Thoracic aorta (tissue), 2 donors: Measurements from ENCODE around the gene SOX10. TPM values are rescaled to one million over a fixed set of nuclear protein-coding genes. Genes with fewer than 3 reads are reported as not detected.

ENCODE experiments used
- ATAC-seq: fragments of 150-250 bp; one replicate; pipeline ENCODE4 v1.8.0; 2017; ENCODE audit warnings: low read depth; ENCODE audit not compliant: insufficient number of reproducible peaks, low FRiP score
- DNase-seq: peaks from one replicate; pipeline ENCODE4 v3.0.0-alpha.2; 2020; ENCODE audit warnings: low spot score
- H3K27ac ChIP-seq, 2 donors: fragments of 200-600 bp; sonication (generic); 1 replicate in 1 of 2; 2 replicates in 1 of 2; pipeline ENCODE4 v1.5.1; 2016; ENCODE audit warnings: mild to moderate bottlenecking in 2 of 2, moderate library complexity in 2 of 2
- H3K27me3 ChIP-seq: fragments of 200-600 bp; sonication (generic); replicated peaks from 2 replicates; pipeline ENCODE4 v1.6.0; 2016; ENCODE audit warnings: mild to moderate bottlenecking; ENCODE audit not compliant: insufficient read depth
- H3K36me3 ChIP-seq: fragments of 200-600 bp; sonication (generic); one replicate; pipeline ENCODE4 v1.5.1; 2016
- H3K4me1 ChIP-seq, 2 donors: fragments of 200-600 bp; sonication (generic); 1 replicate in 1 of 2; 2 replicates in 1 of 2; pipeline versions ENCODE4 v1.5.1 to v1.6.0; 2016; ENCODE audit warnings: low read depth in 2 of 2, mild to moderate bottlenecking in 1 of 2; ENCODE audit not compliant: control insufficient read depth in 1 of 2
- H3K4me3 ChIP-seq: fragments of 200-600 bp; sonication (generic); 2 replicates; pipeline ENCODE4 v1.5.1; 2016; ENCODE audit warnings: mild to moderate bottlenecking
- H3K9me3 ChIP-seq: fragments of 200-600 bp; sonication (generic); 2 replicates; pipeline ENCODE4 v1.5.1; 2016
- total RNA-seq, 2 donors: library from RNA; depleted of rRNA; stranded (reverse); fragments of >200 nt; gene quantifications; one replicate each; pipeline versions ENCODE4 v1.1.0 to v1.2.3, GENCODE V29; 2016
- TF ChIP-seq, protein P1 (sequence below): fragments of 200-600 bp; sonication (generic); IDR thresholded peaks from one replicate; pipeline ENCODE4 v1.5.1; 2019; ENCODE audit warnings: antibody characterized with exemption

SOX10 gene
- total RNA-seq, 2 donors from 2014 or later, result 0.49 to 0.95 TPM

DNA sequence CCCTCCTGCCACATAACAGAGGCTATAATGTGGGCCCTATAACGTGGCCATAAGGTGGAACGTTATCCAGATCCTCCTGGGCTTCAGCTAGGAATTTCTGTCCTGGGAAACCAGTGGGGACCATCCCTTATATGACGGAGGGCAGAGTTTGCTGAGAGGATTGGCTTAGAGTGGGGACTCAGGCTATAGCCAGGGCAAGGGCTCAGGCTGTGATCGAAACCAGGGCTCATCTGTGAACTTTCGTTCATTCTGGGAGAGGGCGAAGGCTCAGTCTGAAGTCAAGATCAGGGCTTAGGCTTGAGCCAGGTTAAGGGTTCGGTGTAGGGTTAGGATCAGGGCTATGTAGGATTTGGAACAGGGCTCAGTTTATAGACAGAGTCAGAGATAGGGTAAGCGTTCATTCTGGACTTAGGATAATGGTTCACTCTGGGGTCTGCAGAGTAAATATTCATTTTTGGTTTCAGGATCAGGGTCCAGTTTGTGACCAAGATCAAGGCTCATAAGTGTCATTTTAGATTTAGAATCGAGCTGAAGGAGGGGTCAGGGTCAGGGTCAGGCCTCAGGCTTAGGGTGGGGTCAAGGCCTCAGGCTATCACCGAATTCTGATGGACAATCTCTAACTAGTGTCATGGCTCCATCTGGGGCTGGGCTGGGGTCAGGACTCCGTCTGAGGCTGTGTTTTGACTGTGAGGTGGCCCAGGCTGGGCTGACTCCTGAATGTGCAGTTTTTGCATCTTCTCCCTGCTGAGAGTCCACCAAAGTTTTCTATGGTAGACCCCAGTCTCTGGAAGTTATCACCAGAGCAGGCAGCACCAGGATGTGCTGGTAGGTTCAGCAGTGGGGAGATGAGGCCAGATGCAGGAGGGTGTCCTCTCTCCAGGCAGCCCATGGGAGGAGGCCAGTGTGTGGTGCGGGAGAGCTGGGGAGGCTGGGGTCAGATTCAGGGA, 33.9 kb upstream of the SOX10 start:
- ATAC-seq (no peak), DNase-seq (no peak)
- no peaks in the 10 kb centered on the region for H3K9me3 ChIP-seq
- H3K4me1 ChIP-seq, result peaks cover 10 to 17% of the 10 kb centered on the region in 2 donors
- no peaks in the 10 kb centered on the region for H3K36me3 ChIP-seq
- H3K27ac ChIP-seq, result no peak overlapping the region
- TF ChIP-seq, protein P1, sequence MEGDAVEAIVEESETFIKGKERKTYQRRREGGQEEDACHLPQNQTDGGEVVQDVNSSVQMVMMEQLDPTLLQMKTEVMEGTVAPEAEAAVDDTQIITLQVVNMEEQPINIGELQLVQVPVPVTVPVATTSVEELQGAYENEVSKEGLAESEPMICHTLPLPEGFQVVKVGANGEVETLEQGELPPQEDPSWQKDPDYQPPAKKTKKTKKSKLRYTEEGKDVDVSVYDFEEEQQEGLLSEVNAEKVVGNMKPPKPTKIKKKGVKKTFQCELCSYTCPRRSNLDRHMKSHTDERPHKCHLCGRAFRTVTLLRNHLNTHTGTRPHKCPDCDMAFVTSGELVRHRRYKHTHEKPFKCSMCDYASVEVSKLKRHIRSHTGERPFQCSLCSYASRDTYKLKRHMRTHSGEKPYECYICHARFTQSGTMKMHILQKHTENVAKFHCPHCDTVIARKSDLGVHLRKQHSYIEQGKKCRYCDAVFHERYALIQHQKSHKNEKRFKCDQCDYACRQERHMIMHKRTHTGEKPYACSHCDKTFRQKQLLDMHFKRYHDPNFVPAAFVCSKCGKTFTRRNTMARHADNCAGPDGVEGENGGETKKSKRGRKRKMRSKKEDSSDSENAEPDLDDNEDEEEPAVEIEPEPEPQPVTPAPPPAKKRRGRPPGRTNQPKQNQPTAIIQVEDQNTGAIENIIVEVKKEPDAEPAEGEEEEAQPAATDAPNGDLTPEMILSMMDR, result no peak
- no peak overlapping the region for H3K4me3 ChIP-seq
- H3K27me3 ChIP-seq, result no peaks in the 10 kb centered on the region

DNA sequence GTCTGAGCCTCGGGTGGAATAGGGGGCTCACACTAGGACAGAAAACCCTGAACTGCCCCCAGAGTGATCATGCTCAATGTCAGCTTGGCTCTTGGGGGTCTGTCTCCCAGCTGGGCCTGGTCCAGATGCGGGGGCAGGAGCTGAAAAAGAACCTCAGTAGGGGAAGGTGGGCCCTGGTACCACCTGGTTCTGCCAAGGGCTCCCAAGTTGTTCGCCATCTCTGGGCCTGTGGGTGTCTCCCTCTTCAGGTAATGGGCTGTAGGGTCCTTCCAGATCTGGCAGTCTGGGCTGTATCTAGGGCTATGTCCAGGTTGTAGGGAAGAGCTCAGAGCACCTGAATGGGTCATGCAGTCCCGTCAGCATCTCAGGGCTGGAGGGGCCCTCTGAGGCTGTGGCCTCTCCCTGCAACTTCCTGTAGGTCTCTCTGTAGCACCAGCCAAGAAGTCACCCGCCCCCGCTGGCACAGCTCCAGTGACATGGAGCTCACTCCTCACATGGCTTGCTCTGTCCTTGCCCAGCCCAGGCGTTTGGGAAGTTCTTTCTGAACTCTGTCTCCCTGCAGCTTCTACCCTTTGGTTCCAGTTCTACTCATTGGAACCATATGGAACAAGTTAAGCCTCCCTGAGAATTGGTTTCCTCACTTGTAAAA, 33.0 kb upstream of the SOX10 start:
- no peak overlapping the region for H3K4me3 ChIP-seq
- no peaks in the 10 kb centered on the region for H3K36me3 ChIP-seq
- DNase-seq, result no peak
- H3K4me1 ChIP-seq, result peaks cover 10 to 17% of the 10 kb centered on the region in 2 donors
- TF ChIP-seq, protein P1, result no peak
- H3K9me3 ChIP-seq, result no peaks in the 10 kb centered on the region
- H3K27me3 ChIP-seq, result no peaks in the 10 kb centered on the region
- no peak for ATAC-seq
- no peak overlapping the region for H3K27ac ChIP-seq

DNA sequence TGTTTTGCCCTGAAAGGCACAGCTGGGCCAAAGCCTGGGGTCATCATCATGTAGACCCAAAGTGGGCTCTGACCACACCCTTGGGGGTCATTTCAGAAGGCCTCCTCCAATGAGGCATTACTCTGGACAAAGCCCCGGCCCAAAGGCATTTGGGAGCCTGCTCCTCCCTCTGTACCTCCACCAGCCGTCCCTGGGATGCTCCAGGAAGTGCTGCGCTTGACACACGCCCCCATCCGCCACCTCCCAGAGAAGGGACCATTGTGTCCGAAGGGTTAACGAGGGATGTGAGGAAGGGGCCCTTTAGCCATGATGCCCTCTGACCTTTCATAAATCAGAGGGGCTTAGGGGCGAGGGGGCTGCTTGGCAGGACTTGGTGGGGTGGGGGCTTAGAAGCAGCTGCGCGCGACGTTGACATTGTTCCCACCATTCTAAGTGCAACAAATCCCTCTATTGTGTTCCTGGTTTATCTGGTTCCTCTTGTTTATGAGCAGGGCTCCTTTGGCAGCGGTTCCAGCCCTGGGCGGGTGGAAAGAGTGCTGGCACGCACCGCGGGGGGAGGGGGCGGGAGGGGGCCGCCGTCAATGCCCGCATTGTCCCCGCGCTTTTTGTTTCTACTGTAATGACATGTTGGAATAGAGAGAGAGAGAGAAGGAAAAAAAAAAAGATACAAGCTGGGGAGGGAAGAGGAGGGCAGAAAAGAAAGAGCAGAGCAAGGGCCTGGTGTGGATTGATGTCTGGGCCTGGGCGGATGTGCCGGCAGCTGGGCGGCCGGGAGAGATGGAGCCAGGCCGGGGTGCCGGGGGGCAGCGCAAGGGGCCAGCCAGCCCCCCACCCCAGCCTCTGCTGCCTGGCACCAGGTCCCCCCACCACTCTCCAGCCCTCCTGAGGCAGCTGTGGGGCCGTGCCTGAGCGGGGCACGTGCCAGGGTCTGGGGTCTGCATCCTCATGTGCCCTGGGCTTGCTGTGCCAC, 32.1 kb upstream of the SOX10 start:
- DNase-seq (no peak), ATAC-seq (no peak)
- Histone ChIP-seq H3K4me3 (peak overlapping the region; percentile 8), H3K36me3 (no peaks in the 10 kb centered on the region), H3K9me3 (no peaks in the 10 kb centered on the region), H3K4me1 (peaks cover 10 to 17% of the 10 kb centered on the region in 2 donors), H3K27me3 (no peaks in the 10 kb centered on the region), H3K27ac (no peak overlapping the region)
- TF ChIP-seq, protein P1, result no peak

DNA sequence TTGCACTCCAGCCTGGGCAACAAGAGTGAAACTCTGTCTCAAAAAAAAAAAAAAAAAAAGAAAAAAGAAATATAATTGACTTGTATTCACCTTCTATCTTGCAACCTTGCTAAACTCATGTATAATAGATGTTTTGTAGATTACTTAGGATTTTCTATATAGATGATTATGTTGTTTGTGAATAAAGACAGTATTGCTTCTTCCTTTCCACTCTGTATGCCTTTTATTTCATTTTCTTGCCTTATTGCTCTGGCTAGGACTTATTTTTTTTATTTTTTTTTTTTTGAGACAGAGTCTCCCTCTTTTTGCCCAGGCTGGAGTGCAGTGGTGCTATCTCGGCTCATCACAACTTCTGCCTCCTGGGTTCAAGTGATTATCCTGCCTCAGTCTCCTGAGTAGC, 29.7 kb upstream of the SOX10 start:
- TF ChIP-seq, protein P1, result no peak
- Histone ChIP-seq H3K27ac (no peak overlapping the region), H3K4me3 (no peak overlapping the region), H3K36me3 (no peaks in the 10 kb centered on the region), H3K27me3 (no peaks in the 10 kb centered on the region), H3K4me1 (peaks cover 10 to 17% of the 10 kb centered on the region in 2 donors), H3K9me3 (no peaks in the 10 kb centered on the region)
- ATAC-seq, result no peak
- DNase-seq, result no peak
